Measurements from ENCODE around the gene SH3TC1. TPM values are rescaled to one million over a fixed set of nuclear protein-coding genes. Genes with fewer than 3 reads are reported as not detected.

The SH3TC1 gene
- total RNA-seq, 4 donors from 2014 or later: 15.0 to 78.6 (median 41.4) TPM

DNA sequence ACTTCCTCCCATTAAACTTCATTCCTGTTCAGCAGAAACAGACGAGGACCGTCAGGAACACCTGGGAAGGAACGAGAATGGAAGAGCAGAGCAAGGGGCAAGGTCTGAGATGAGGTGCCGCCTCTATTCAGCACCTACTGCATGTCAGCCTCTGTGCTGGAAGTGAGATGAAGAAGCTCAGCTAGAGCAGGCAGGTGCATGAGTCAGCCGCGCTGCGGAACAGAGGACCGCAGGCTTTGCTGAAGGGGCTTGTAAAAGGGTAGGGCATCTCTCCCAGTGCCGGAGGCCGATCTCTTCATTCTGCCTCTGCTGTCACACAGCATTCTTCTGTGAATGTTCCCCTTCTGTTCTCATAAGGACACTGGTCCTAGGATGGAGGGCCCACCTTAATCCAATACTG, 34.4 kb upstream of the SH3TC1 start:
- intact Hi-C loops (cut with DNase I; ENCODE audit: low total_unique reads): no loop called here

DNA sequence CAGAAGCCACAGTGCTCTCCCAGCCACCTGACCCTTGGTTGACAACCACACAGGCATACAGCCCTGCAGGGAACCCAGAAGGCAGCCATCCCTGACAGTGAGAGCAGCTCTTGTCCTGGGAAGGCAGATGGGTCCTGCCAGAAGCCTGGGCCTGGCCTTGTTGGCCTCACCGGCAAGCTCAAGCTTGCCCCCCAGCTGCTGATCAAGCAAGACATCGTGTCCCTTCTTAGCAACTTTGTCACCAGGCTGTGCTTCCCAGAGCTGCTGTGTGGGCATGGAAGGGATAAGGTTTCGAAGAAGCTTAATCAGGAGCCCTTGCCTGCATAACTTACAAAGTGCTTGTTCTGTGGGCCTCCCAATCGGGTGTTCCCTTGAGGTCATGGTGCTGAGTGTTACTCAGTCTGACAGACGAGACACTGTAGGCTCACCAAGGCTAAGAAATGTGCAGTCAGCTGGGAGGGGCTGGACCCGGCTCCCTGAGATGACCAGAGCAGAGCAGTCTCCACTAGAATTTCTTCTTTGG, 33.7 kb upstream of the SH3TC1 start:
- DNase-seq: no peak
- H3K27ac ChIP-seq: no peak overlapping the region
- 65% methylated on average over 6 of the region's 6 CpGs; no CpG with 5 or more reads in 1 of the 2 donors for WGBS, 2 donors (ENCODE audit: low coverage in 1 of 2)

More for the DNA sequence above, 34.4 kb upstream of the SH3TC1 start:
- Histone ChIP-seq H3K27me3 (no peaks in the 10 kb centered on the region), H3K9me3 (peaks cover 6 to 8% of the 10 kb centered on the region in 2 donors), H3K27ac (no peak overlapping the region), H3K36me3 (no peaks in the 10 kb centered on the region), H3K4me1 (peaks cover 2 to 9% (median 6%) of the 10 kb centered on the region in 4 donors), H3K4me3 (no peak overlapping the region)
- in situ Hi-C loops (cut with MboI; ENCODE audit: low pct_ligation_motif_present in 1 of 4, low pct_unique_long_range_greater_than_20kb in 1 of 4, low sequenced_read_pairs in 3 of 4): loop anchor here in 1 of 4 donors (25.0 kb wide), 1 partner anchor 248 kb away; no protein-coding TSS in a partner anchor
- no peak for DNase-seq
- WGBS, 2 donors (ENCODE audit: low coverage in 1 of 2): 70 to 86% methylated on average over 2 to 10 of the region's 10 CpGs
- TF ChIP-seq POLR2A (IDR thresholded peaks at IDR 0.05) (no peak), POLR2AphosphoS5 (IDR thresholded peaks at IDR 0.05) (no peak), EP300 (IDR thresholded peaks at IDR 0.05; ENCODE audit: low read depth) (no peak)
- TF ChIP-seq, protein P1, sequence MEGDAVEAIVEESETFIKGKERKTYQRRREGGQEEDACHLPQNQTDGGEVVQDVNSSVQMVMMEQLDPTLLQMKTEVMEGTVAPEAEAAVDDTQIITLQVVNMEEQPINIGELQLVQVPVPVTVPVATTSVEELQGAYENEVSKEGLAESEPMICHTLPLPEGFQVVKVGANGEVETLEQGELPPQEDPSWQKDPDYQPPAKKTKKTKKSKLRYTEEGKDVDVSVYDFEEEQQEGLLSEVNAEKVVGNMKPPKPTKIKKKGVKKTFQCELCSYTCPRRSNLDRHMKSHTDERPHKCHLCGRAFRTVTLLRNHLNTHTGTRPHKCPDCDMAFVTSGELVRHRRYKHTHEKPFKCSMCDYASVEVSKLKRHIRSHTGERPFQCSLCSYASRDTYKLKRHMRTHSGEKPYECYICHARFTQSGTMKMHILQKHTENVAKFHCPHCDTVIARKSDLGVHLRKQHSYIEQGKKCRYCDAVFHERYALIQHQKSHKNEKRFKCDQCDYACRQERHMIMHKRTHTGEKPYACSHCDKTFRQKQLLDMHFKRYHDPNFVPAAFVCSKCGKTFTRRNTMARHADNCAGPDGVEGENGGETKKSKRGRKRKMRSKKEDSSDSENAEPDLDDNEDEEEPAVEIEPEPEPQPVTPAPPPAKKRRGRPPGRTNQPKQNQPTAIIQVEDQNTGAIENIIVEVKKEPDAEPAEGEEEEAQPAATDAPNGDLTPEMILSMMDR (IDR thresholded peaks at IDR 0.05): no peak

DNA sequence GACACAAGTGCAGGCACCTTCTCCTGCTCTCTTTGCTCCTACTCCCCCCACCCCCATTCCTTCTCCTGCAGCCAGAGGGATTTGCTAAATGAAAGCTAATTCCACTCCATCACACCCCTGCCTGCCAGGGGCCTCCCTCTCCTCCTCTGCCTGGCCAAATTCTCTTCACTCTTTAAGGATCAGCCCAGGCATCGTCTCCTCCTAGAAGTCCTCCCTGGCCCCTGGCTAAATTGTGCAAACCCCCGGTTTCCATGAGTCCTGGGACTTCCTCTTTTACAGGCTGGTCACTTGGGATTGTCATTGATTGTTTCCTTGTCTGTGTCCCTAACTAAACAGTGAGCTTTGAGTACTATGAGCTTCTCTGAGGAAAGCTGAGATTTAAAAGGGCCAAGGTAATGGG, 31.8 kb upstream of the SH3TC1 start:
- no peak overlapping the region for H3K4me3 ChIP-seq
- TF ChIP-seq EP300 (IDR thresholded peaks at IDR 0.05; ENCODE audit: low read depth): no peak
- TF ChIP-seq POLR2A (IDR thresholded peaks at IDR 0.05): no peak
- peaks cover 5% of the 10 kb centered on the region for H3K27me3 ChIP-seq
- 48 to 60% methylated on average over 2 of the region's 2 CpGs for WGBS, 2 donors (ENCODE audit: low coverage in 1 of 2)
- no peak overlapping the region for H3K27ac ChIP-seq
- no peaks in the 10 kb centered on the region for H3K36me3 ChIP-seq
- in situ Hi-C loops (cut with MboI; ENCODE audit: low pct_ligation_motif_present in 1 of 4, low pct_unique_long_range_greater_than_20kb in 1 of 4, low sequenced_read_pairs in 3 of 4) (loop anchor here in 1 of 4 donors (25.0 kb wide), 1 partner anchor 245 kb away; no protein-coding TSS in a partner anchor), intact Hi-C loops (cut with DNase I; ENCODE audit: low total_unique reads) (no loop called here)
- H3K4me1 ChIP-seq: no peaks in the 10 kb centered on the region
- peaks cover 6 to 8% of the 10 kb centered on the region in 2 donors for H3K9me3 ChIP-seq
- no peak for DNase-seq

More for the DNA sequence above, 33.7 kb upstream of the SH3TC1 start:
- Histone ChIP-seq H3K9me3 (peaks cover 6 to 8% of the 10 kb centered on the region in 2 donors), H3K4me3 (no peak overlapping the region), H3K4me1 (peaks cover 0 to 1% (median under 1%) of the 10 kb centered on the region in 4 donors), H3K27me3 (no peaks in the 10 kb centered on the region), H3K36me3 (no peaks in the 10 kb centered on the region)
- no peak for TF ChIP-seq EP300 (IDR thresholded peaks at IDR 0.05; ENCODE audit: low read depth)
- TF ChIP-seq, protein P1 (IDR thresholded peaks at IDR 0.05): no peak
- TF ChIP-seq POLR2AphosphoS5 (IDR thresholded peaks at IDR 0.05): no peak
- TF ChIP-seq POLR2A (IDR thresholded peaks at IDR 0.05): no peak
- intact Hi-C loops (cut with DNase I; ENCODE audit: low total_unique reads): no loop called here
- in situ Hi-C loops (cut with MboI; ENCODE audit: low pct_ligation_motif_present in 1 of 4, low pct_unique_long_range_greater_than_20kb in 1 of 4, low sequenced_read_pairs in 3 of 4): loop anchor here in 1 of 4 donors (25.0 kb wide), 1 partner anchor 247 kb away; no protein-coding TSS in a partner anchor

DNA sequence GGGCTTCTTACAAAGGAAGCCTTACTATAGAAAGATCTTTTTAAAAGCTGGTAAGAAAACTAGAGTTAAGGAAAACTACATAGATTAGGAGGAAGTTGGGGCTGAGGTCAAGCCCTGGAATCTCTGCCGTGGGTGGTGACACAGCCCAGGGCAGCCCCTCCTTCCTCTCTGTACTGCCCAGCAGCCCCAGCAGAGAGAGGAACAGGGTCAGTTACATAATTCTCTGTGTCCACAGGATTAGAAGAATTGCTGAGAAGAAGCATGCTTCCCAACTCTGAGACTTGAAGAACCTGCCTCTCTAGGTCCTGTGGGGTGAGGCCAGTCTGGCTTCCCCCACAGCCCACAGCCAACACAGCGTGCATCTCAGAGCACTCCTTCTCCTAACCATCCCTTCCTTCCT, 31.3 kb upstream of the SH3TC1 start:
- TF ChIP-seq POLR2AphosphoS5 (IDR thresholded peaks at IDR 0.05) (no peak), POLR2A (IDR thresholded peaks at IDR 0.05) (no peak), EP300 (IDR thresholded peaks at IDR 0.05; ENCODE audit: low read depth) (no peak)
- TF ChIP-seq, protein P1 (IDR thresholded peaks at IDR 0.05): no peak
- H3K36me3 ChIP-seq: no peaks in the 10 kb centered on the region
- in situ Hi-C loops (cut with MboI; ENCODE audit: low pct_ligation_motif_present in 1 of 4, low pct_unique_long_range_greater_than_20kb in 1 of 4, low sequenced_read_pairs in 3 of 4) (loop anchor here in 1 of 4 donors (25.0 kb wide), 1 partner anchor 244 kb away; no protein-coding TSS in a partner anchor), intact Hi-C loops (cut with DNase I; ENCODE audit: low total_unique reads) (no loop called here)
- no peak overlapping the region for H3K4me3 ChIP-seq
- WGBS, 2 donors (ENCODE audit: low coverage in 1 of 2): 40 to 48% methylated on average over 1 to 2 of the region's 2 CpGs
- H3K27ac ChIP-seq: no peak overlapping the region
- H3K9me3 ChIP-seq: peaks cover 6 to 8% of the 10 kb centered on the region in 2 donors
- no peak for DNase-seq
- H3K27me3 ChIP-seq: peaks cover 5% of the 10 kb centered on the region
- no peaks in the 10 kb centered on the region for H3K4me1 ChIP-seq

All from transverse colon (tissue), 4 donors.